GM10847 (cell line): Measurements from ENCODE around the gene C1S.

Experiments used
- POLR2A ChIP-seq: IDR thresholded peaks from 2 replicates; pipeline ENCODE4 v1.6.1; 2011; ENCODE audit not compliant: insufficient read length; ENCODE audit errors: extremely low read depth

C1S gene

GRCh38 chr12:7108796-7109571 is 48.5 kb downstream of the C1S start, which contains the start of gene C1RL:
Gene C1RL, minus strand, starts transcription at chr12:7109214. Its CDS starts 34 bp downstream, at chr12:7109180.
- no peak for TF ChIP-seq POLR2A

GRCh38 chr12:7109572-7109920 is 49.0 kb downstream of the C1S start:
- TF ChIP-seq POLR2A, result no peak

- no peak for TF ChIP-seq POLR2A
Measured at GRCh38 chr12:7110661-7111060, 50.1 kb downstream of the C1S start.

GRCh38 chr12:7112041-7112440 is 51.5 kb downstream of the C1S start:
- no peak for TF ChIP-seq POLR2A

GRCh38 chr12:7113389-7113871 is 52.9 kb downstream of the C1S start:
- TF ChIP-seq POLR2A, result no peak

- TF ChIP-seq POLR2A, result no peak
Measured at GRCh38 chr12:7114008-7114407, 53.5 kb downstream of the C1S start.

- TF ChIP-seq POLR2A, result no peak
Measured at GRCh38 chr12:7114851-7115250, 54.3 kb downstream of the C1S start.

GRCh38 chr12:7116196-7116595 is 55.7 kb downstream of the C1S start:
- TF ChIP-seq POLR2A, result no peak

GRCh38 chr12:7116916-7117315 is 56.4 kb downstream of the C1S start:
- no peak for TF ChIP-seq POLR2A

- no peak for TF ChIP-seq POLR2A
Measured at GRCh38 chr12:7117670-7118069, 57.2 kb downstream of the C1S start.

GRCh38 chr12:7118881-7119280 is 58.4 kb downstream of the C1S start:
- no peak for TF ChIP-seq POLR2A

- no peak for TF ChIP-seq POLR2A
Measured at GRCh38 chr12:7120166-7120565, 59.6 kb downstream of the C1S start.
